Esophagus squamous epithelium (tissue), 4 donors: ENCODE measurements around the gene NCOA5.

Experiments used
- POLR2A ChIP-seq, 4 donors: fragments of 450-650 bp; IDR thresholded peaks; one replicate each; pipeline ENCODE4 v1.6.1; 2017; ENCODE audit warnings: antibody characterized with exemption in 4 of 4, mild to moderate bottlenecking in 4 of 4, moderate library complexity in 3 of 4
- TF ChIP-seq, protein P1 (sequence below), 6 experiments: fragments of 450-650 bp in 4 of 6; fragments of 200-600 bp in 2 of 6; sonication (generic) in 2 of 6; IDR thresholded peaks; one replicate each; pipeline ENCODE4 v1.5.1; 2016 to 2019; ENCODE audit warnings: antibody characterized with exemption in 6 of 6, mild to moderate bottlenecking in 4 of 6, moderate library complexity in 4 of 6

GRCh38 chr20:46100988-46101387, 11.2 kb upstream of the NCOA5 start:
- TF ChIP-seq, protein P1, sequence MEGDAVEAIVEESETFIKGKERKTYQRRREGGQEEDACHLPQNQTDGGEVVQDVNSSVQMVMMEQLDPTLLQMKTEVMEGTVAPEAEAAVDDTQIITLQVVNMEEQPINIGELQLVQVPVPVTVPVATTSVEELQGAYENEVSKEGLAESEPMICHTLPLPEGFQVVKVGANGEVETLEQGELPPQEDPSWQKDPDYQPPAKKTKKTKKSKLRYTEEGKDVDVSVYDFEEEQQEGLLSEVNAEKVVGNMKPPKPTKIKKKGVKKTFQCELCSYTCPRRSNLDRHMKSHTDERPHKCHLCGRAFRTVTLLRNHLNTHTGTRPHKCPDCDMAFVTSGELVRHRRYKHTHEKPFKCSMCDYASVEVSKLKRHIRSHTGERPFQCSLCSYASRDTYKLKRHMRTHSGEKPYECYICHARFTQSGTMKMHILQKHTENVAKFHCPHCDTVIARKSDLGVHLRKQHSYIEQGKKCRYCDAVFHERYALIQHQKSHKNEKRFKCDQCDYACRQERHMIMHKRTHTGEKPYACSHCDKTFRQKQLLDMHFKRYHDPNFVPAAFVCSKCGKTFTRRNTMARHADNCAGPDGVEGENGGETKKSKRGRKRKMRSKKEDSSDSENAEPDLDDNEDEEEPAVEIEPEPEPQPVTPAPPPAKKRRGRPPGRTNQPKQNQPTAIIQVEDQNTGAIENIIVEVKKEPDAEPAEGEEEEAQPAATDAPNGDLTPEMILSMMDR (IDR thresholded peaks at IDR 0.05), result no peak
- TF ChIP-seq POLR2A (IDR thresholded peaks at IDR 0.05), result no peak
